AG04449 (cell line): ENCODE measurements around the gene KHDC4.

Source experiments
- CTCF ChIA-PET: fragments of 350-600 bp; formaldehyde crosslinking; extraction: SDS; loops from one replicate; lab custom pipeline; 2021; ENCODE audit warnings: antibody characterized with exemption; lab: Yijun Ruan, JAX
- POLR2A ChIA-PET: fragments of 400-600, 350-600 bp; formaldehyde crosslinking; extraction: SDS; loops from one replicate; lab custom pipeline; 2020; ENCODE audit warnings: antibody characterized with exemption, inconsistent platforms; lab: Yijun Ruan, JAX
- DNase-seq: peaks from one replicate; pipeline ENCODE4 v3.0.0-alpha.2; 2010; ENCODE audit warnings: low read depth, low spot score
- H3K4me3 ChIP-seq: 2 replicates; pipeline ENCODE4 v1.5.1; 2011; ENCODE audit warnings: low read depth, mild to moderate bottlenecking, control low read depth, low read length
- TF ChIP-seq, protein P1 (sequence below): IDR thresholded peaks from one replicate; pipeline ENCODE4 v1.5.1; 2011; ENCODE audit warnings: mild to moderate bottlenecking, moderate library complexity, low read length, control low read depth, inconsistent platforms; ENCODE audit not compliant: insufficient read depth; ENCODE audit errors: missing control alignments

KHDC4 gene

DNA sequence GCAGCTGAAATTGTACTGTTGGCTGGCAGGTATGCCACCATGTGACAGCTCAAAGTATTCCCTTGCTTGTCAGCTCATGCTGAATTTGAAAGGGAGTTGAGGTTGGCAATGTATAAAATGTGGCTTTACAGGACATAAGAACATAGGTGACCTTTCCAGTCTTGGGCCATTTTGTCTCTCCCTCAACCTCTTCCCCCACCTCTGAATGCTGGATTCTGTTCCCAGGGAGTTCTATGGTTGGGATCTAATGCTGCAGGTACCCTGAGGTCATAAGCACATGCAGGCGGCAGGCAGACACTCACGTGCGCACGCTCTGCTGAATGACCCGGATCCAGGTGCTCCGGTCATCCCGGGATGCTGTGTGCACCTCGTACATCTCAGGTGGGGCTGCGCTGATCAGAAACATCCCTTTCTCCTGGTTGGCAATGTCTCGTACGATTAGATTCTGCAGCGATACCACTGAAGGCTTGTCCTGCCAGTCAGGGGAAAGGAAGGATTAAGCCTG lies 23.2 kb upstream of the KHDC4 start:
- H3K4me3 ChIP-seq: no peak overlapping the region
- TF ChIP-seq, protein P1, sequence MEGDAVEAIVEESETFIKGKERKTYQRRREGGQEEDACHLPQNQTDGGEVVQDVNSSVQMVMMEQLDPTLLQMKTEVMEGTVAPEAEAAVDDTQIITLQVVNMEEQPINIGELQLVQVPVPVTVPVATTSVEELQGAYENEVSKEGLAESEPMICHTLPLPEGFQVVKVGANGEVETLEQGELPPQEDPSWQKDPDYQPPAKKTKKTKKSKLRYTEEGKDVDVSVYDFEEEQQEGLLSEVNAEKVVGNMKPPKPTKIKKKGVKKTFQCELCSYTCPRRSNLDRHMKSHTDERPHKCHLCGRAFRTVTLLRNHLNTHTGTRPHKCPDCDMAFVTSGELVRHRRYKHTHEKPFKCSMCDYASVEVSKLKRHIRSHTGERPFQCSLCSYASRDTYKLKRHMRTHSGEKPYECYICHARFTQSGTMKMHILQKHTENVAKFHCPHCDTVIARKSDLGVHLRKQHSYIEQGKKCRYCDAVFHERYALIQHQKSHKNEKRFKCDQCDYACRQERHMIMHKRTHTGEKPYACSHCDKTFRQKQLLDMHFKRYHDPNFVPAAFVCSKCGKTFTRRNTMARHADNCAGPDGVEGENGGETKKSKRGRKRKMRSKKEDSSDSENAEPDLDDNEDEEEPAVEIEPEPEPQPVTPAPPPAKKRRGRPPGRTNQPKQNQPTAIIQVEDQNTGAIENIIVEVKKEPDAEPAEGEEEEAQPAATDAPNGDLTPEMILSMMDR: no peak
- no peak for DNase-seq
- ChIA-PET POLR2A (interaction anchor here (0.5 to 1.9 kb wide), 3 partner anchors 10 to 21 kb away, joined by 3 to 6 read pairs (median 4); partner anchors contain the start of gene ARHGEF2), CTCF (interaction anchor here (0.9 to 4.3 kb wide), 4 partner anchors 9 to 32 kb away, joined by 3 to 30 read pairs (median 5); no protein-coding TSS in a partner anchor)

DNA sequence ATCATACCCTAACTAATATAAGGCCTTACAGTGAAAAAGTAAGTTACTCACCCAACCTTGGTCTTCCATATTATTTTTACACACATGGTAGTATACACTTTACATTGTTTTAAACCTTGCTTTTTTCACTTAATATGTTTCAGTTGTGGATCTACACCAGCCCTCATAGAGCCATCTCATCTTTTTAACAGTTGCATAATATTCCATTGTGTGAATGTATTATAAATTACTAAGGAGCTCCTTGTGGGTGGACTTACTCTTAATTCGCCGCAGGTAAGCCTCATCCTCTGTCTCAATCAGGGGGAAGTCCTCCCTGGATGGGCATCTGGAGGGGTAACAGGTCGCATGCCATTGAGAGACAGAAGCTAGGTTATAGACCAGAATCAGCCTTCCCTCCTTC lies 20.4 kb upstream of the KHDC4 start:
- TF ChIP-seq, protein P1: no peak
- POLR2A ChIA-PET: interaction anchor here (1.0 kb wide), 1 partner anchor 13 kb away, joined by 4 read pairs; no protein-coding TSS in a partner anchor
- no peak overlapping the region for H3K4me3 ChIP-seq
- no peak for DNase-seq
- CTCF ChIA-PET: interaction anchor here (0.8 to 4.3 kb wide), 5 partner anchors 10 to 111 kb away, joined by 4 to 30 read pairs (median 4); no protein-coding TSS in a partner anchor

DNA sequence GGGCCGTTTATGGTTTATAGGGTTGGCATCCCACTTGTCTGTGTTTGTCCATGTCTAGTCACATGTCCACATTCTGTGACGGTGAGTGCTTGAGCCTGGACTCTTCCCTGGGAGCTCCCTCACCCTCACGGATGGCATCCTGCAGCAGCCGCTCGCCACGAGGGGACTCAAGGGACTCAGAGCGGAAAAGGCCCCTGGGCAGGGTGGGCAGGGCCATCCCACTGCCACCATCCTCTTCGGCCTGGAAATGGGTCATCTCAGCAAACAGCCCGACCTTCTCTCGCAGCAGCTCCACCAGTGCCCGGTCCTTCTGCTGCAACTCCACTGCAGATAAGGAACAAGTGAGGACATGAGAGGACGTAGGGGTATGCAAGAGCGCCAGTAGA lies 18.3 kb upstream of the KHDC4 start:
- TF ChIP-seq, protein P1: no peak
- ChIA-PET CTCF (interaction anchor here (1.2 kb wide), 1 partner anchor 15 kb away, joined by 3 read pairs; no protein-coding TSS in a partner anchor), POLR2A (interaction anchor here (1.9 kb wide), 1 partner anchor 10 kb away, joined by 6 read pairs; no protein-coding TSS in a partner anchor)
- H3K4me3 ChIP-seq: no peak overlapping the region
- no peak for DNase-seq

GRCh38 chr1:155951753-155952504 lies 17.7 kb upstream of the KHDC4 start:
- TF ChIP-seq, protein P1: no peak
- no peak overlapping the region for H3K4me3 ChIP-seq
- no peak for DNase-seq
- POLR2A ChIA-PET: interaction anchor here (1.9 kb wide), 1 partner anchor 10 kb away, joined by 6 read pairs; no protein-coding TSS in a partner anchor
- CTCF ChIA-PET: interaction anchor here (0.8 to 1.2 kb wide), 2 partner anchors 14 to 16 kb away, joined by 3 read pairs; no protein-coding TSS in a partner anchor

- TF ChIP-seq, protein P1: no peak
- ChIA-PET POLR2A (interaction anchor here (0.6 to 1.9 kb wide), 2 partner anchors 11 to 16 kb away, joined by 5 to 6 read pairs; no protein-coding TSS in a partner anchor), CTCF (interaction anchor here (0.8 kb wide), 1 partner anchor 39 kb away, joined by 3 read pairs; no protein-coding TSS in a partner anchor)
- H3K4me3 ChIP-seq: no peak overlapping the region
- no peak for DNase-seq
These were observed 16.6 kb upstream of the KHDC4 start for GRCh38 chr1:155950829-155951228.

- POLR2A ChIA-PET: interaction anchor here (0.9 kb wide), 1 partner anchor 29 kb away, joined by 3 read pairs; no protein-coding TSS in a partner anchor
- CTCF ChIA-PET: interaction anchor here (2.7 to 3.5 kb wide), 2 partner anchors 9 to 41 kb away, joined by 13 read pairs; no protein-coding TSS in a partner anchor
- TF ChIP-seq, protein P1: no peak
- DNase-seq: no peak
- no peak overlapping the region for H3K4me3 ChIP-seq
These were observed 13.5 kb upstream of the KHDC4 start for GRCh38 chr1:155947741-155948140.
